Ishikawa (cell line): Measurements from ENCODE around the gene LMTK2.

Source experiments
- CEBPB ChIP-seq: IDR thresholded peaks from 2 replicates; pipeline ENCODE4 v1.6.1; 2012
- CREB1 ChIP-seq: IDR thresholded peaks from 2 replicates; pipeline ENCODE4 v1.6.1; 2012; ENCODE audit warnings: low read depth
- EGR1 ChIP-seq: IDR thresholded peaks from 2 replicates; pipeline ENCODE4 v1.6.1; 2012
- EP300 ChIP-seq: IDR thresholded peaks from 2 replicates; pipeline ENCODE4 v1.6.1; 2012; ENCODE audit warnings: borderline replicate concordance
- FOXM1 ChIP-seq: IDR thresholded peaks from 2 replicates; pipeline ENCODE4 v1.6.1; 2012; ENCODE audit warnings: low read depth, borderline replicate concordance
- MAX ChIP-seq: IDR thresholded peaks from 2 replicates; pipeline ENCODE4 v1.6.1; 2012
- NFIC ChIP-seq: IDR thresholded peaks from 2 replicates; pipeline ENCODE4 v1.6.1; 2012
- RAD21 ChIP-seq: IDR thresholded peaks from 2 replicates; pipeline ENCODE4 v1.6.1; 2012; ENCODE audit warnings: low read depth
- TAF1 ChIP-seq: IDR thresholded peaks from 2 replicates; pipeline ENCODE4 v1.6.1; 2012; ENCODE audit warnings: low read depth, mild to moderate bottlenecking
- TCF12 ChIP-seq: IDR thresholded peaks from 2 replicates; pipeline ENCODE4 v1.6.1; 2012; ENCODE audit warnings: low read depth
- TEAD4 ChIP-seq: IDR thresholded peaks from 2 replicates; pipeline ENCODE4 v1.6.1; 2012
- YY1 ChIP-seq: IDR thresholded peaks from 2 replicates; pipeline ENCODE4 v1.6.1; 2012; ENCODE audit warnings: low read depth
- ZBTB7A ChIP-seq: IDR thresholded peaks from 2 replicates; pipeline ENCODE4 v1.6.1; 2012; ENCODE audit warnings: low read depth
- TF ChIP-seq, protein P1 (sequence below): IDR thresholded peaks from 2 replicates; pipeline ENCODE4 v1.6.1; 2012; ENCODE audit warnings: low read depth, mild to moderate bottlenecking
- TF ChIP-seq, protein P2 (sequence below): IDR thresholded peaks from 2 replicates; pipeline ENCODE4 v1.6.1; 2012

Gene LMTK2

DNA sequence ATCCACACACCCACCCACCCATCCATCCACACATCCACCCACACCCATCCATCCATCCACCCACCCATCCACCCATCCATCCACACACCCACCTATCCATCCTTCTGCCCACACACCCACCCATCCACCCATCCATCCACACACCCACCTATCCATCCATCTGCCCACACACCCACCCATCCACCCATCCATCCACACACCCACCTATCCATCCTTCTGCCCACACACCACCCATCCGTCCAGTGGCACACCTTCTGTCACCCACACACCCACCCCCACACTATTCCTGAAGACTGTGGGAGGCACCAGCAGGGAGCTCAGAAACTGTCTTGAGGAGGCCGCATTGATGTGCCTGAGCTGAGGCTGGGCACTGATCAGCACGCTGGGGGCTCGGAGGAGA is 136.3 kb downstream of the LMTK2 start:
- TF ChIP-seq CEBPB (no peak), TEAD4 (no peak), EP300 (no peak), NFIC (no peak), RAD21 (no peak), CREB1 (no peak), YY1 (no peak), TCF12 (no peak), ZBTB7A (no peak)
- TF ChIP-seq, protein P1, sequence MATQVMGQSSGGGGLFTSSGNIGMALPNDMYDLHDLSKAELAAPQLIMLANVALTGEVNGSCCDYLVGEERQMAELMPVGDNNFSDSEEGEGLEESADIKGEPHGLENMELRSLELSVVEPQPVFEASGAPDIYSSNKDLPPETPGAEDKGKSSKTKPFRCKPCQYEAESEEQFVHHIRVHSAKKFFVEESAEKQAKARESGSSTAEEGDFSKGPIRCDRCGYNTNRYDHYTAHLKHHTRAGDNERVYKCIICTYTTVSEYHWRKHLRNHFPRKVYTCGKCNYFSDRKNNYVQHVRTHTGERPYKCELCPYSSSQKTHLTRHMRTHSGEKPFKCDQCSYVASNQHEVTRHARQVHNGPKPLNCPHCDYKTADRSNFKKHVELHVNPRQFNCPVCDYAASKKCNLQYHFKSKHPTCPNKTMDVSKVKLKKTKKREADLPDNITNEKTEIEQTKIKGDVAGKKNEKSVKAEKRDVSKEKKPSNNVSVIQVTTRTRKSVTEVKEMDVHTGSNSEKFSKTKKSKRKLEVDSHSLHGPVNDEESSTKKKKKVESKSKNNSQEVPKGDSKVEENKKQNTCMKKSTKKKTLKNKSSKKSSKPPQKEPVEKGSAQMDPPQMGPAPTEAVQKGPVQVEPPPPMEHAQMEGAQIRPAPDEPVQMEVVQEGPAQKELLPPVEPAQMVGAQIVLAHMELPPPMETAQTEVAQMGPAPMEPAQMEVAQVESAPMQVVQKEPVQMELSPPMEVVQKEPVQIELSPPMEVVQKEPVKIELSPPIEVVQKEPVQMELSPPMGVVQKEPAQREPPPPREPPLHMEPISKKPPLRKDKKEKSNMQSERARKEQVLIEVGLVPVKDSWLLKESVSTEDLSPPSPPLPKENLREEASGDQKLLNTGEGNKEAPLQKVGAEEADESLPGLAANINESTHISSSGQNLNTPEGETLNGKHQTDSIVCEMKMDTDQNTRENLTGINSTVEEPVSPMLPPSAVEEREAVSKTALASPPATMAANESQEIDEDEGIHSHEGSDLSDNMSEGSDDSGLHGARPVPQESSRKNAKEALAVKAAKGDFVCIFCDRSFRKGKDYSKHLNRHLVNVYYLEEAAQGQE = no peak

DNA sequence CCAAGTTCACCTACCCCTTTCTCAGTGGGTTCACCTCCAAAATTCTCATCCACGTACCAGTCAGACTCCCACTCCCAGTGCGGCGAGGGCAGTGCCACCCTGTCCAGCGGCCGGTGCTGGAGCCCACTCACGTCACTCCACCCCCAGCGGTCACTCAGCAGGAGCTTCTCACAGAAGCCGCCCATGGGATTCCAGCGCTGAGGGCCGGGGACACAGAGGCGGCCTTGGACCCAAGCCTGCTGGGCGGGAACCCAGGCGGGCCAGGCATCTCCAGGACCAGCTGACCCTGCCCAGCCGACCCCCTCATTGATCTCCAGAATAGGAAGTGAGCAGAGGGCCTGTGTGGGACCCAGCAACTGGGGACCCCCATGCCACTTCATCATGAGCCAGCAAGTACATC is 138.2 kb downstream of the LMTK2 start:
- TF ChIP-seq TCF12 = no peak
- no peak for TF ChIP-seq ZBTB7A
- no peak for TF ChIP-seq FOXM1
- TF ChIP-seq TEAD4 = no peak
- TF ChIP-seq, protein P2, sequence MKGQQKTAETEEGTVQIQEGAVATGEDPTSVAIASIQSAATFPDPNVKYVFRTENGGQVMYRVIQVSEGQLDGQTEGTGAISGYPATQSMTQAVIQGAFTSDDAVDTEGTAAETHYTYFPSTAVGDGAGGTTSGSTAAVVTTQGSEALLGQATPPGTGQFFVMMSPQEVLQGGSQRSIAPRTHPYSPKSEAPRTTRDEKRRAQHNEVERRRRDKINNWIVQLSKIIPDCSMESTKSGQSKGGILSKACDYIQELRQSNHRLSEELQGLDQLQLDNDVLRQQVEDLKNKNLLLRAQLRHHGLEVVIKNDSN = no peak
- no peak for TF ChIP-seq YY1
- TF ChIP-seq MAX = no peak
- TF ChIP-seq EGR1 = no peak
- TF ChIP-seq NFIC = no peak
- no peak for TF ChIP-seq CEBPB
- TF ChIP-seq EP300 = no peak

DNA sequence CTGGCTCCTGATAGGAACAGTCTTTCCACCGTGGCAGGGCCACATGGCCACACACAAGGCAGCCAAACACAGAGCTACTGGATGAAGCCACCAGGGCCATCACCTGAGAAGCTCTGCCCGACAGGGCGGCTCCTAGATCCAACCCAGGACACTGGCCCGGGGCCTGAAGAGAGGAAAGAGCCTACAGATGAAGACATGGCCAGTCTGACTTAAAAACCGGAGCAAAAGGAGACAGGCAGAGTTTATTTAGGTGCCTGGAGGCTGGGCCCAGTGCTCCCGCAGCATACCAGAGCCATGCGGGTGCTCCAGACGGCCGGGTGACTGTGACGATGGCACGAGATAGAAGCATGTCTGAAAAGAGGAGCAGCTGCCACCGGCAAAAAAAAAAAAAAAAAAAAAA is 141.5 kb downstream of the LMTK2 start:
- TF ChIP-seq CEBPB = no peak
- no peak for TF ChIP-seq RAD21
- TF ChIP-seq ZBTB7A = no peak

- TF ChIP-seq TAF1 = no peak
- TF ChIP-seq CEBPB = no peak
- TF ChIP-seq, protein P2 = no peak
- TF ChIP-seq RAD21 = no peak
- no peak for TF ChIP-seq YY1
- no peak for TF ChIP-seq NFIC
- TF ChIP-seq EGR1 = no peak
- TF ChIP-seq FOXM1 = no peak
- no peak for TF ChIP-seq TEAD4
- no peak for TF ChIP-seq MAX
- TF ChIP-seq EP300 = no peak
- no peak for TF ChIP-seq TCF12
- TF ChIP-seq, protein P1 = no peak
- no peak for TF ChIP-seq CREB1
- no peak for TF ChIP-seq ZBTB7A
Observed at GRCh38 chr7:98249106-98249505, 142.4 kb downstream of the LMTK2 start.

GRCh38 chr7:98250789-98251188 is 144.1 kb downstream of the LMTK2 start:
- TF ChIP-seq YY1 (no peak), CEBPB (no peak), EP300 (no peak), CREB1 (no peak), NFIC (no peak), TAF1 (no peak), TCF12 (no peak), ZBTB7A (no peak), RAD21 (no peak), MAX (no peak), EGR1 (no peak), TEAD4 (no peak)
- TF ChIP-seq, protein P1 = no peak
- TF ChIP-seq, protein P2 = no peak
